Pancreas (tissue), 10 donors: ENCODE results near the gene DOCK4. TPM values are rescaled to one million over a fixed set of nuclear protein-coding genes. Genes with fewer than 3 reads are reported as not detected.

Experiments used
- ATAC-seq, 4 donors: fragments of 200-7000 bp; cut with Tn5 transposase; one replicate each; pipeline versions ENCODE4 v1.8.0 to v1.9.1; 2020; ENCODE audit warnings: mild to moderate bottlenecking in 4 of 4, moderate library complexity in 4 of 4
- DNase-seq, 6 donors: peaks; one replicate each; pipeline ENCODE4 v3.0.0-alpha.2; 2020
- FAIRE-seq: peaks from 2 replicates; lab custom pipeline; 2012; peaks lifted over from hg19 to GRCh38; lab: Jason Lieb, UNC
- H3K27ac ChIP-seq, 4 donors: fragments of 200-600 bp; sonication (generic); 1 replicate in 3 of 4; 2 replicates in 1 of 4; pipeline versions ENCODE4 v1.5.0 to v1.8.0; 2020
- H3K27me3 ChIP-seq, 4 donors: fragments of 200-600 bp; one replicate each; pipeline ENCODE4 v1.8.0; 2021
- H3K36me3 ChIP-seq, 3 donors: fragments of 200-600 bp; sonication (generic) in 1 of 3; one replicate each; pipeline versions ENCODE4 v1.5.0 to v1.8.0; 2020 to 2021
- H3K4me1 ChIP-seq, 3 donors: fragments of 200-600 bp; one replicate each; pipeline ENCODE4 v1.8.0; 2021
- H3K4me3 ChIP-seq, 4 donors: fragments of 200-600 bp; sonication (generic) in 2 of 4; one replicate each; pipeline versions ENCODE4 v1.5.0 to v1.8.0; 2020 to 2021
- H3K9me3 ChIP-seq, 4 donors: fragments of 200-600 bp; one replicate each; pipeline ENCODE4 v1.8.0; 2021
- WGBS, 2 donors: extraction: QIAGEN DNeasy Blood & Tissue Kit; methylation state at CpG; one replicate each; pipeline ENCODE4 v1.1.7; 2013; 5-methylcytosine and 5-hydroxymethylcytosine counted together
- intact Hi-C, 3 donors: fragments of 100-400 bp; cut with DNase I; formaldehyde crosslinking; loops; one replicate each; pipeline versions ENCODE4 v1.11.1 to v1.14.2; 2022
- polyA plus RNA-seq, 2 donors: library from polyadenylated mRNA; stranded (reverse); fragments of 200-250 nt; gene quantifications; one replicate each; pipeline ENCODE4 v1.2.3, GENCODE V29; 2013
- total RNA-seq, 6 donors: library from RNA; stranded (reverse); fragmentation: NEBNext Ultra II Directional in 4 of 6; extraction: Animal tissue kit (Norgen Biotek cat#: 25700) in 4 of 6; gene quantifications; one replicate each; pipeline versions ENCODE4 v1.2.1 to v1.2.4, GENCODE V29; 2021 to 2023
- TF ChIP-seq, protein P1 (sequence below), 4 donors: fragments of 200-600 bp; sonication (generic) in 3 of 4; IDR thresholded peaks; one replicate each; pipeline versions ENCODE4 v1.5.0 to v1.8.0; 2021; ENCODE audit warnings: antibody characterized with exemption in 4 of 4
- donor health status: healthy with polysubstance abuse.
- donor health status: DM: no; HTN: no; CAD: no; lungs with moderate emphysema.
- donor health status: DM: no; HTN: no; CAD: no.
- donor health status: control.
- donor health status: control.
- donor health status: Bipolar disorder and iron deficiency.
- donor health status: DM: yes; HTN: yes; CAD: no.
- donor health status: DM: no; HTN: no; CAD: no.
- donor health status: DM: no; HTN: no; CAD: no.
- donor health status: DM: yes; HTN: yes; CAD: no.

DOCK4 gene
- total and polyA plus RNA-seq, 8 donors: 5.4 to 15.5 (median 6.1) TPM

DNA sequence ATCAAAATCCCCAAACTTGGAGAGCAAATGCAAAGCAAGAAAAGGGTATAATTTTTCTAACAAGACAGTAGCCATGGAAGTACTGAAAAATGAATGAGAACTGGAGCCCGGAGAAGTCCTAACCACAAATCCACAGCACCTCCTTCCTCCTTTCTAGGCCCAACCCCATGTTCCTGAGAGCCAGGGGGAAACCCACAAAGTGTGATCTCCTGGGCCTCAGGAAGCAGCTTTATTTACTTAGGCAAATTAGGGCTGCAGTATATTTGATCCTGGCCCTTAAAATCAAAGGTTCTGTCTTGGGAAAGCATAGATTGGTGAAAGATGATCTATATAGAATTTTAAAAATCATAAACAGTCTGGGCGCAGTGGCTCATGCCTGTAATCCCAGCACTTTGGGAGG lies 103.0 kb downstream of the DOCK4 start:
- Histone ChIP-seq H3K4me1 (no peaks in the 10 kb centered on the region), H3K27ac (no peak overlapping the region), H3K4me3 (no peak overlapping the region), H3K9me3 (no peaks in the 10 kb centered on the region), H3K27me3 (no peaks in the 10 kb centered on the region), H3K36me3 (no peaks in the 10 kb centered on the region)
- TF ChIP-seq, protein P1, sequence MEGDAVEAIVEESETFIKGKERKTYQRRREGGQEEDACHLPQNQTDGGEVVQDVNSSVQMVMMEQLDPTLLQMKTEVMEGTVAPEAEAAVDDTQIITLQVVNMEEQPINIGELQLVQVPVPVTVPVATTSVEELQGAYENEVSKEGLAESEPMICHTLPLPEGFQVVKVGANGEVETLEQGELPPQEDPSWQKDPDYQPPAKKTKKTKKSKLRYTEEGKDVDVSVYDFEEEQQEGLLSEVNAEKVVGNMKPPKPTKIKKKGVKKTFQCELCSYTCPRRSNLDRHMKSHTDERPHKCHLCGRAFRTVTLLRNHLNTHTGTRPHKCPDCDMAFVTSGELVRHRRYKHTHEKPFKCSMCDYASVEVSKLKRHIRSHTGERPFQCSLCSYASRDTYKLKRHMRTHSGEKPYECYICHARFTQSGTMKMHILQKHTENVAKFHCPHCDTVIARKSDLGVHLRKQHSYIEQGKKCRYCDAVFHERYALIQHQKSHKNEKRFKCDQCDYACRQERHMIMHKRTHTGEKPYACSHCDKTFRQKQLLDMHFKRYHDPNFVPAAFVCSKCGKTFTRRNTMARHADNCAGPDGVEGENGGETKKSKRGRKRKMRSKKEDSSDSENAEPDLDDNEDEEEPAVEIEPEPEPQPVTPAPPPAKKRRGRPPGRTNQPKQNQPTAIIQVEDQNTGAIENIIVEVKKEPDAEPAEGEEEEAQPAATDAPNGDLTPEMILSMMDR (IDR thresholded peaks at IDR 0.05): no peak
- peak in 2 of 4 donors; percentile 56 to 61 for ATAC-seq
- no peak for DNase-seq
- intact Hi-C loops: no loop called here
- FAIRE-seq: no peak
- 91 to 95% methylated on average over 2 of the region's 2 CpGs for WGBS, 2 donors

DNA sequence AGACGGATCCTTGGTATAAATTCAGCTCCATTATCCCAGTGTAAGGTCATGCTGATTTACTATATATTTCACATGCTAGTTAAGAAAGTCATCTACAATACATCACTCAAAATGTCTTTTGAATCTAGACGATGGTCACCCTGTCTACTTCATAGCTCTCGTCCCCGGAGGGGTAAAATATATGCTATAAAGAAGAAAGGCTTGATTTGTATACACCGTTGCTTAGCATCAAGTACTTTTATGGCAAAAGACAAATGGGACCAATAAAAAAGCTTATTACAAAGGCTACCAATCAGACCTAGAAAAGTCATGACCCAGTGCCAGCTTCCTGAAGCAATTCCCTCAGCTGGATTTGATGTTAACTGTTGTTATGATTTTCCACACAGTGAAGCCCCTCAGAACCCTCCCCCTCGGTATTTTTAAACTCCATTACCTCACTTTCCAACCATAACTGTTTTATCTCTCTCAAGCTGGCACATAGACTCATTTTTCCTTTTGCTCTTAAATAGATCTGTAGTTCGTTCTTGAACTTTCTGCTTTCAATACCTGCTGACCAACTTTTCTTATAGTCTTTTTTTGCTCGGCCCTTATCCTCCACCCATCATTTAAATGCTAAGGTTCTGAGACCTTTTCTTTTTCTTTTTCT lies 104.9 kb downstream of the DOCK4 start:
- DNase-seq: no peak
- H3K4me1 ChIP-seq: no peaks in the 10 kb centered on the region
- H3K9me3 ChIP-seq: no peaks in the 10 kb centered on the region
- TF ChIP-seq, protein P1 (IDR thresholded peaks at IDR 0.05): no peak
- H3K4me3 ChIP-seq: no peak overlapping the region
- intact Hi-C loops: no loop called here
- no peaks in the 10 kb centered on the region for H3K36me3 ChIP-seq
- H3K27me3 ChIP-seq: no peaks in the 10 kb centered on the region
- no peak overlapping the region for H3K27ac ChIP-seq
- ATAC-seq: no peak
- 74 to 77% methylated on average over 8 of the region's 8 CpGs for WGBS, 2 donors
- FAIRE-seq: peak; percentile 66

DNA sequence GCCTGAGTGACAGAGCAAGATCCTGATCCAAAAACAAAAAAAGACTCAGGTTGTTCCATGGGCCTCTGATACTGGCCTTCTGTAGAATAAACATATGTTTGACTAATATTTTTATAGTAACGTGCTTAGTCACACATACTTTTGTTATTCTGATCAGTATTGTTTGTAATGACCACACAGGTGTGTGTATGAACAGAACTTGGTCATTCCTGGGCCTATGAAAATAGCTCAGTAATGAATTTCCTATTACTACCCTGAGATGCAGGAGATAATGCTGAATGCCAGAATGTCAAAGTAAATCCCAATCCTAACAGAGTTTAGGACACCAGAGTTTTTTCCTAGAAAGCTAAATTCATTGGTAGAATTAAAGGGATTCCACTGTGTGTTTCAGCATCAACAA lies 108.7 kb downstream of the DOCK4 start:
- Histone ChIP-seq H3K36me3 (no peaks in the 10 kb centered on the region), H3K4me3 (no peak overlapping the region), H3K4me1 (no peaks in the 10 kb centered on the region), H3K9me3 (no peaks in the 10 kb centered on the region), H3K27ac (no peak overlapping the region), H3K27me3 (no peaks in the 10 kb centered on the region)
- TF ChIP-seq, protein P1 (IDR thresholded peaks at IDR 0.05): no peak
- intact Hi-C loops: no loop called here
- DNase-seq (no peak), FAIRE-seq (no peak), ATAC-seq (no peak)
- WGBS, 2 donors: 58 to 70% methylated on average over 1 of the region's 1 CpG

DNA sequence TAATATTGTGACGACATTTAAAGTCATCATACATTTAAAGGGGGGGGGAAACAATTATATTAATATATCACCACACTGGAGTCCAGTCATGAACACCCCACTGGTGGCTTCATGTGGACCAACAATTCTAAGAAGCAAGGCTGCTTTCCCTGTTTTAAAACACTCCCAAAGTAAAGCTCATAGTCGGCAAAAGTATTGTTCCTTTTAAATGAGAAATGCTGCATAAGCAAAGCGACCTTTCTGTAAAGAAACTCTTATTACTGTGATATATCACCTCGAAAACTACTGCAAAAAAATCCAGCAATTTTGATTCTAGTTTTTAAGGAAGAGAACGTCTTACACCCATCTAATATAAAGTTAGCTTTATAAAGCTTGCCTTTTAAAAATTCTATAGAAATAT lies 112.8 kb downstream of the DOCK4 start:
- FAIRE-seq: no peak
- H3K4me1 ChIP-seq: peaks cover 0 to 4% (median 3%) of the 10 kb centered on the region in 3 donors

More for the DNA sequence above, 112.8 kb downstream of the DOCK4 start:
- TF ChIP-seq, protein P1 (IDR thresholded peaks at IDR 0.05): no peak
- no peaks in the 10 kb centered on the region for H3K36me3 ChIP-seq
- no peak overlapping the region for H3K4me3 ChIP-seq
- no peak overlapping the region for H3K27ac ChIP-seq
- DNase-seq (no peak), ATAC-seq (no peak)
- no peaks in the 10 kb centered on the region for H3K9me3 ChIP-seq
- intact Hi-C loops: no loop called here
- WGBS, 2 donors: 89 to 95% methylated on average over 5 of the region's 5 CpGs
- H3K27me3 ChIP-seq: no peaks in the 10 kb centered on the region
